Transverse colon (tissue), 4 donors: ENCODE results near the gene PGM2L1. TPM values are rescaled to one million over a fixed set of nuclear protein-coding genes. Genes with fewer than 3 reads are reported as not detected.

Experiments used
- DNase-seq: peaks from one replicate; pipeline ENCODE4 v3.0.0-alpha.2; 2019
- H3K27ac ChIP-seq, 4 donors: fragments of 200-600 bp; sonication (generic); 2 replicates each; pipeline ENCODE4 v1.5.1; 2016 to 2018; ENCODE audit warnings: inconsistent platforms in 4 of 4
- H3K27me3 ChIP-seq: fragments of 200-600 bp; sonication (generic); 2 replicates; pipeline ENCODE4 v1.5.1; 2017; ENCODE audit warnings: inconsistent platforms
- H3K36me3 ChIP-seq, 4 donors: fragments of 200-600 bp; sonication (generic); 2 replicates each; pipeline ENCODE4 v1.5.1; 2017 to 2019; ENCODE audit warnings: inconsistent platforms in 4 of 4
- H3K4me1 ChIP-seq, 4 donors: fragments of 200-600 bp; sonication (generic); 2 replicates each; pipeline ENCODE4 v1.5.1; 2017 to 2020; ENCODE audit warnings: inconsistent platforms in 4 of 4
- H3K4me3 ChIP-seq, 4 donors: fragments of 200-600 bp; sonication (generic); 1 replicate in 1 of 4; 2 replicates in 3 of 4; pipeline versions ENCODE4 v1.5.1 to v1.6.1; 2017 to 2019; ENCODE audit warnings: inconsistent platforms in 4 of 4
- H3K9me3 ChIP-seq, 2 donors: fragments of 200-600 bp; sonication (generic); 2 replicates each; pipeline ENCODE4 v1.5.1; 2017 to 2019; ENCODE audit warnings: inconsistent platforms in 2 of 2
- EP300 ChIP-seq: sonication (generic); formaldehyde crosslinking; IDR thresholded peaks from one replicate; pipeline ENCODE4 v1.6.1; 2017; ENCODE audit warnings: antibody characterized with exemption, low read depth
- POLR2A ChIP-seq: fragments of 450-650 bp; IDR thresholded peaks from one replicate; pipeline ENCODE4 v1.6.1; 2016; ENCODE audit warnings: antibody characterized with exemption, mild to moderate bottlenecking, moderate library complexity
- POLR2AphosphoS5 ChIP-seq, 3 donors: sonication (generic); formaldehyde crosslinking; IDR thresholded peaks; one replicate each; pipeline ENCODE4 v1.6.1; 2016; ENCODE audit warnings: antibody characterized with exemption in 3 of 3
- WGBS, 2 donors: methylation state at CpG; one replicate each; pipeline ENCODE4 v1.1.5; 2018; ENCODE audit warnings: low coverage in 1 of 2; 5-methylcytosine and 5-hydroxymethylcytosine counted together
- in situ Hi-C, 4 donors: fragments of 200-750 bp; cut with MboI; loops; one replicate each; pipeline versions ENCODE4 v1.15.0 to v1.15.1; 2017; ENCODE audit warnings: low sequenced_read_pairs in 3 of 4, low pct_ligation_motif_present in 1 of 4, low pct_unique_long_range_greater_than_20kb in 1 of 4
- intact Hi-C: fragments of 100-400 bp; cut with DNase I; formaldehyde crosslinking; loops from one replicate; pipeline ENCODE4 v1.15.1; 2023; ENCODE audit warnings: low total_unique reads
- small RNA-seq, 4 donors: library from RNA; depleted of rRNA; stranded (forward); fragments of <200 nt; gene quantifications; one replicate each; pipeline ENCODE3, GENCODE V24; 2016
- total RNA-seq, 4 donors: library from RNA; depleted of rRNA; stranded (reverse); fragments of >200 nt; gene quantifications; one replicate each; pipeline ENCODE4 v1.1.0, GENCODE V29; 2016
- TF ChIP-seq, protein P1 (sequence below), 5 experiments: fragments of 200-600 bp in 3 of 5; fragments of 450-650 bp in 2 of 5; sonication (generic) in 3 of 5; IDR thresholded peaks; 1 replicate in 2 of 5; 2 replicates in 3 of 5; pipeline ENCODE4 v1.5.1; 2016 to 2017; ENCODE audit warnings: antibody characterized with exemption in 5 of 5, inconsistent platforms in 3 of 5, mild to moderate bottlenecking in 2 of 5, moderate library complexity in 1 of 5

Gene PGM2L1
- total RNA-seq, 4 donors from 2014 or later, result 2.6 to 10.1 (median 8.3) TPM

GRCh38 chr11:74282914-74283371 lies 115.3 kb downstream of the PGM2L1 start:
- no peak for DNase-seq
- Histone ChIP-seq H3K4me1 (peaks cover 0 to 13% (median 4%) of the 10 kb centered on the region in 4 donors), H3K27ac (no peak overlapping the region), H3K36me3 (no peaks in the 10 kb centered on the region), H3K27me3 (no peaks in the 10 kb centered on the region), H3K9me3 (no peaks in the 10 kb centered on the region), H3K4me3 (no peak overlapping the region)
- WGBS, 2 donors, result 65 to 80% methylated on average over 2 to 5 of the region's 5 CpGs
- TF ChIP-seq POLR2A (no peak), POLR2AphosphoS5 (IDR thresholded peaks at IDR 0.05) (no peak), EP300 (no peak)
- TF ChIP-seq, protein P1, sequence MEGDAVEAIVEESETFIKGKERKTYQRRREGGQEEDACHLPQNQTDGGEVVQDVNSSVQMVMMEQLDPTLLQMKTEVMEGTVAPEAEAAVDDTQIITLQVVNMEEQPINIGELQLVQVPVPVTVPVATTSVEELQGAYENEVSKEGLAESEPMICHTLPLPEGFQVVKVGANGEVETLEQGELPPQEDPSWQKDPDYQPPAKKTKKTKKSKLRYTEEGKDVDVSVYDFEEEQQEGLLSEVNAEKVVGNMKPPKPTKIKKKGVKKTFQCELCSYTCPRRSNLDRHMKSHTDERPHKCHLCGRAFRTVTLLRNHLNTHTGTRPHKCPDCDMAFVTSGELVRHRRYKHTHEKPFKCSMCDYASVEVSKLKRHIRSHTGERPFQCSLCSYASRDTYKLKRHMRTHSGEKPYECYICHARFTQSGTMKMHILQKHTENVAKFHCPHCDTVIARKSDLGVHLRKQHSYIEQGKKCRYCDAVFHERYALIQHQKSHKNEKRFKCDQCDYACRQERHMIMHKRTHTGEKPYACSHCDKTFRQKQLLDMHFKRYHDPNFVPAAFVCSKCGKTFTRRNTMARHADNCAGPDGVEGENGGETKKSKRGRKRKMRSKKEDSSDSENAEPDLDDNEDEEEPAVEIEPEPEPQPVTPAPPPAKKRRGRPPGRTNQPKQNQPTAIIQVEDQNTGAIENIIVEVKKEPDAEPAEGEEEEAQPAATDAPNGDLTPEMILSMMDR (IDR thresholded peaks at IDR 0.05), result no peak
- in situ Hi-C loops, result no loop called here
- intact Hi-C loops, result no loop called here

DNA sequence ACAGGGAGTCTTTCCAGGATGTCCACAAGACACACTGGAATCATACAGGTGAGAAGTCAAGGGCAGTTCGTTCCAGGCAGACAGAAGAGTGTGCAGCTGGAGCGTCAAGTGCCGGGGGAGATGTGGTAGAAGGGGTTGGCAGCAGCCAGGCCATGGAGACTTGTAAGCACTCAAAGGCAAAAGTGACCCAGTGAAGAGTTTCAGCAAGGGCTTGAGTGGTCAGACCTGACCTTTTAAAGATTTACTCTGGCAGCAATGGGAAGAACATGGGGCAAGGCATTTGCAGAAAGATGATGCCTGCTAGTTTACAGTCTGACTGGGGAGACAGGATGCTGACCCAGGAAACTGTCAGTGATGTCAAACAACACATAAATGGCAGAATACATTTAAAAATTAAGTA lies 115.8 kb downstream of the PGM2L1 start:
- Histone ChIP-seq H3K9me3 (no peaks in the 10 kb centered on the region), H3K4me3 (no peak overlapping the region), H3K27ac (no peak overlapping the region), H3K4me1 (peaks cover 0 to 13% (median 4%) of the 10 kb centered on the region in 4 donors), H3K36me3 (no peaks in the 10 kb centered on the region), H3K27me3 (no peaks in the 10 kb centered on the region)
- DNase-seq, result no peak
- in situ Hi-C loops (no loop called here), intact Hi-C loops (no loop called here)
- TF ChIP-seq EP300 (no peak), POLR2AphosphoS5 (IDR thresholded peaks at IDR 0.05) (no peak), POLR2A (no peak)
- TF ChIP-seq, protein P1 (IDR thresholded peaks at IDR 0.05), result no peak
- 74% methylated on average over 3 of the region's 3 CpGs; no CpG with 5 or more reads in 1 of the 2 donors for WGBS, 2 donors

GRCh38 chr11:74280494-74280893 lies 117.7 kb downstream of the PGM2L1 start:
- no peaks in the 10 kb centered on the region for H3K36me3 ChIP-seq
- H3K27ac ChIP-seq, result no peak overlapping the region
- in situ Hi-C loops, result no loop called here
- intact Hi-C loops, result no loop called here
- H3K4me1 ChIP-seq, result peaks cover 0 to 13% (median 4%) of the 10 kb centered on the region in 4 donors
- no peaks in the 10 kb centered on the region for H3K27me3 ChIP-seq
- no peak for DNase-seq
- no peaks in the 10 kb centered on the region for H3K9me3 ChIP-seq
- H3K4me3 ChIP-seq, result no peak overlapping the region
- TF ChIP-seq EP300, result no peak
- no peak for TF ChIP-seq POLR2AphosphoS5 (IDR thresholded peaks at IDR 0.05)
- no peak for TF ChIP-seq POLR2A
- TF ChIP-seq, protein P1 (IDR thresholded peaks at IDR 0.05), result no peak

Small RNA genes within 50 kb of the gene (small RNA-seq; reads per million reads assigned to genes)
- gene MIR548AL, result 0 to 0.18 (median 0.07) reads per million in 4 donors

Other genes starting within 250 kb of the PGM2L1 start
- 10 to 100 TPM; 22.2 to 52.5 (median 37.4) TPM for gene C2CD3, start 227.4 kb downstream of the PGM2L1 start, total RNA-seq
- 10 to 100 TPM; 21.3 to 33.7 (median 22.4) TPM for gene PPME1, start 227.1 kb downstream of the PGM2L1 start, total RNA-seq
- under 1 TPM in 3 of 4 donors, not detected in 1; 0.27 to 0.64 (median 0.40) TPM for gene P4HA3, start 86.8 kb downstream of the PGM2L1 start, total RNA-seq
- gene KCNE3, start 69.1 kb upstream of the PGM2L1 start, total RNA-seq, result 10 to 100 TPM in 1 of 4 donors, 1 to 10 TPM in 2, under 1 TPM in 1; 0.80 to 14.9 (median 6.8) TPM
- gene LIPT2, start 95.3 kb upstream of the PGM2L1 start, total RNA-seq, result 10 to 100 TPM in 1 of 4 donors, 1 to 10 TPM in 3; 4.1 to 11.6 (median 5.8) TPM
- 10 to 100 TPM in 3 of 4 donors, 1 to 10 TPM in 1; 7.4 to 29.4 (median 20.6) TPM for gene POLD3, start 194.1 kb upstream of the PGM2L1 start, total RNA-seq